Hepatocyte (in vitro differentiated cells): ENCODE results near the gene PLPPR3. TPM values are rescaled to one million over a fixed set of nuclear protein-coding genes. Genes with fewer than 3 reads are reported as not detected.
A peak's percentile ranks its signal among the peaks of the same experiment; 100 is the strongest.

Experiments
- microRNA counts: library from miRNA; unstranded; fragments of <30 nt; microRNA quantifications from one replicate; lab custom pipeline; 2017
- microRNA-seq: library from miRNA; unstranded; fragments of <30 nt; microRNA quantifications from one replicate; pipeline ENCODE4, GENCODE V29; 2017
- polyA plus RNA-seq: library from polyadenylated mRNA; unstranded; fragments of >200 nt; fragmentation: Nextera tagmentation; extraction: Ambion mirVana; gene quantifications from 2 replicates; pipeline ENCODE4 v1.2.1, GENCODE V29; 2016
- small RNA-seq: library from RNA; depleted of rRNA; stranded (forward); fragments of <200 nt; gene quantifications from one replicate; pipeline ENCODE3, GENCODE V24; 2014
- total RNA-seq: library from RNA; depleted of rRNA; stranded (reverse); fragments of >200 nt; gene quantifications from 2 replicates; pipeline ENCODE4 v1.2.3, GENCODE V29; 2014

The PLPPR3 gene
- total and polyA plus RNA-seq, 2 experiments from 2014 or later: 11.1 to 11.7 TPM

MicroRNAs within 50 kb of the gene (microRNA counts, 767-probe panel; counts per million panel counts)
- not detected for microRNA hsa-miR-3187-3p (lab: Ali Mortazavi, UCI)

Small RNAs within 50 kb of the gene (microRNA-seq; reads per million reads assigned to microRNA genes)
- gene MIR3187: 31.8 reads per million, percentile 46 among the genes with 10 or more reads in this experiment
- 8.0 reads per million, percentile 20 among the genes with 10 or more reads in this experiment for gene MIR4745

Small RNAs within 50 kb of the gene (small RNA-seq; reads per million reads assigned to genes)
- gene MIR3187: not detected

Other genes starting within 250 kb of the PLPPR3 start
- 509 and 545 TPM in 2 replicates for gene BSG, start 249.4 kb downstream of the PLPPR3 start, total RNA-seq
- gene BSG, start 249.4 kb downstream of the PLPPR3 start, polyA plus RNA-seq: 1,282 and 1,292 TPM in 2 replicates
- gene HCN2, start 232.1 kb downstream of the PLPPR3 start, total RNA-seq: 0.30 and 0.44 TPM in 2 replicates
- gene HCN2, start 232.1 kb downstream of the PLPPR3 start, polyA plus RNA-seq: 0.16 and 0.21 TPM in 2 replicates
- 38.7 and 41.9 TPM in 2 replicates for gene POLRMT, start 188.4 kb downstream of the PLPPR3 start, total RNA-seq
- 59.5 and 60.7 TPM in 2 replicates for gene POLRMT, start 188.4 kb downstream of the PLPPR3 start, polyA plus RNA-seq
- 0.20 TPM in 1 of 2 replicates, not detected in the other for gene FGF22, start 182.1 kb downstream of the PLPPR3 start, total RNA-seq
- 0.18 and 0.70 TPM in 2 replicates for gene FGF22, start 182.1 kb downstream of the PLPPR3 start, polyA plus RNA-seq
- gene RNF126, start 158.7 kb downstream of the PLPPR3 start, total RNA-seq: 42.7 and 43.9 TPM in 2 replicates
- 84.7 and 89.6 TPM in 2 replicates for gene RNF126, start 158.7 kb downstream of the PLPPR3 start, polyA plus RNA-seq
- 106 and 131 TPM in 2 replicates for gene FSTL3, start 145.6 kb downstream of the PLPPR3 start, total RNA-seq
- 171 and 209 TPM in 2 replicates for gene FSTL3, start 145.6 kb downstream of the PLPPR3 start, polyA plus RNA-seq
- gene PRSS57, start 126.5 kb downstream of the PLPPR3 start, total RNA-seq: 0.16 and 2.4 TPM in 2 replicates
- 1.2 TPM in 1 of 2 replicates, not detected in the other for gene PRSS57, start 126.5 kb downstream of the PLPPR3 start, polyA plus RNA-seq
- 27.2 and 34.9 TPM in 2 replicates for gene PALM, start 113.0 kb downstream of the PLPPR3 start, total RNA-seq
- gene PALM, start 113.0 kb downstream of the PLPPR3 start, polyA plus RNA-seq: 22.1 and 23.0 TPM in 2 replicates
- gene MISP, start 70.8 kb downstream of the PLPPR3 start, total RNA-seq: 35.7 and 43.7 TPM in 2 replicates
- gene MISP, start 70.8 kb downstream of the PLPPR3 start, polyA plus RNA-seq: 38.4 and 50.9 TPM in 2 replicates
- 144 and 178 TPM in 2 replicates for gene PTBP1, start 24.5 kb downstream of the PLPPR3 start, total RNA-seq
- 204 and 219 TPM in 2 replicates for gene PTBP1, start 24.5 kb downstream of the PLPPR3 start, polyA plus RNA-seq
- not detected in 2 replicates for gene AZU1, start 5.9 kb upstream of the PLPPR3 start, total RNA-seq
- gene AZU1, start 5.9 kb upstream of the PLPPR3 start, polyA plus RNA-seq: 0.94 TPM in 1 of 2 replicates, not detected in the other
- not detected in 2 replicates for gene PRTN3, start 19.0 kb upstream of the PLPPR3 start, total RNA-seq
- gene PRTN3, start 19.0 kb upstream of the PLPPR3 start, polyA plus RNA-seq: not detected in 2 replicates
- gene ELANE, start 30.3 kb upstream of the PLPPR3 start, total RNA-seq: 0.83 and 1.2 TPM in 2 replicates
- 0.81 and 3.0 TPM in 2 replicates for gene ELANE, start 30.3 kb upstream of the PLPPR3 start, polyA plus RNA-seq
- gene CFD, start 37.7 kb upstream of the PLPPR3 start, total RNA-seq: 3.3 and 9.0 TPM in 2 replicates
- gene CFD, start 37.7 kb upstream of the PLPPR3 start, polyA plus RNA-seq: 8.2 and 11.2 TPM in 2 replicates
- gene MED16, start 71.2 kb upstream of the PLPPR3 start, total RNA-seq: 24.4 and 32.1 TPM in 2 replicates
- 80.9 and 111 TPM in 2 replicates for gene MED16, start 71.2 kb upstream of the PLPPR3 start, polyA plus RNA-seq
- not detected in 2 replicates for gene RNU6-9, start 71.5 kb upstream of the PLPPR3 start, total RNA-seq
- not detected in 2 replicates for gene RNU6-9, start 71.5 kb upstream of the PLPPR3 start, polyA plus RNA-seq
- gene R3HDM4, start 91.3 kb upstream of the PLPPR3 start, total RNA-seq: 42.2 and 44.1 TPM in 2 replicates
- gene R3HDM4, start 91.3 kb upstream of the PLPPR3 start, polyA plus RNA-seq: 86.6 and 88.2 TPM in 2 replicates
- 1.3 and 1.4 TPM in 2 replicates for gene KISS1R, start 95.4 kb upstream of the PLPPR3 start, total RNA-seq
- gene KISS1R, start 95.4 kb upstream of the PLPPR3 start, polyA plus RNA-seq: 2.1 and 4.2 TPM in 2 replicates
- gene ARID3A, start 104.1 kb upstream of the PLPPR3 start, total RNA-seq: 95.9 and 122 TPM in 2 replicates
- 180 and 203 TPM in 2 replicates for gene ARID3A, start 104.1 kb upstream of the PLPPR3 start, polyA plus RNA-seq
- gene WDR18, start 162.4 kb upstream of the PLPPR3 start, total RNA-seq: 57.8 and 60.0 TPM in 2 replicates
- gene WDR18, start 162.4 kb upstream of the PLPPR3 start, polyA plus RNA-seq: 160 and 169 TPM in 2 replicates
- gene GRIN3B, start 178.5 kb upstream of the PLPPR3 start, total RNA-seq: 0.30 and 0.64 TPM in 2 replicates
- gene GRIN3B, start 178.5 kb upstream of the PLPPR3 start, polyA plus RNA-seq: 0.48 and 0.49 TPM in 2 replicates
- 108 and 169 TPM in 2 replicates for gene TMEM259, start 199.2 kb upstream of the PLPPR3 start, total RNA-seq
- gene TMEM259, start 199.2 kb upstream of the PLPPR3 start, polyA plus RNA-seq: 311 and 383 TPM in 2 replicates
- gene RNU6-2, start 199.6 kb upstream of the PLPPR3 start, total RNA-seq: not detected in 2 replicates
- not detected in 2 replicates for gene RNU6-2, start 199.6 kb upstream of the PLPPR3 start, polyA plus RNA-seq
- 88.5 and 115 TPM in 2 replicates for gene CNN2, start 204.7 kb upstream of the PLPPR3 start, total RNA-seq
- 229 and 247 TPM in 2 replicates for gene CNN2, start 204.7 kb upstream of the PLPPR3 start, polyA plus RNA-seq
- gene ABCA7, start 218.2 kb upstream of the PLPPR3 start, total RNA-seq: 8.2 and 17.8 TPM in 2 replicates
- 26.8 and 38.1 TPM in 2 replicates for gene ABCA7, start 218.2 kb upstream of the PLPPR3 start, polyA plus RNA-seq
- gene ARHGAP45, start 245.2 kb upstream of the PLPPR3 start, total RNA-seq: 11.0 and 12.9 TPM in 2 replicates
- 16.0 and 18.3 TPM in 2 replicates for gene ARHGAP45, start 245.2 kb upstream of the PLPPR3 start, polyA plus RNA-seq